ENCODE data around the gene AAR2. TPM values are rescaled to one million over a fixed set of nuclear protein-coding genes. Genes with fewer than 3 reads are reported as not detected.

The AAR2 gene
- total RNA-seq, 3 donors from 2014 or later (not counting 1 experiment from before 2014, with no cell fraction given), result 22.6 to 26.5 (median 25.6) TPM

DNA sequence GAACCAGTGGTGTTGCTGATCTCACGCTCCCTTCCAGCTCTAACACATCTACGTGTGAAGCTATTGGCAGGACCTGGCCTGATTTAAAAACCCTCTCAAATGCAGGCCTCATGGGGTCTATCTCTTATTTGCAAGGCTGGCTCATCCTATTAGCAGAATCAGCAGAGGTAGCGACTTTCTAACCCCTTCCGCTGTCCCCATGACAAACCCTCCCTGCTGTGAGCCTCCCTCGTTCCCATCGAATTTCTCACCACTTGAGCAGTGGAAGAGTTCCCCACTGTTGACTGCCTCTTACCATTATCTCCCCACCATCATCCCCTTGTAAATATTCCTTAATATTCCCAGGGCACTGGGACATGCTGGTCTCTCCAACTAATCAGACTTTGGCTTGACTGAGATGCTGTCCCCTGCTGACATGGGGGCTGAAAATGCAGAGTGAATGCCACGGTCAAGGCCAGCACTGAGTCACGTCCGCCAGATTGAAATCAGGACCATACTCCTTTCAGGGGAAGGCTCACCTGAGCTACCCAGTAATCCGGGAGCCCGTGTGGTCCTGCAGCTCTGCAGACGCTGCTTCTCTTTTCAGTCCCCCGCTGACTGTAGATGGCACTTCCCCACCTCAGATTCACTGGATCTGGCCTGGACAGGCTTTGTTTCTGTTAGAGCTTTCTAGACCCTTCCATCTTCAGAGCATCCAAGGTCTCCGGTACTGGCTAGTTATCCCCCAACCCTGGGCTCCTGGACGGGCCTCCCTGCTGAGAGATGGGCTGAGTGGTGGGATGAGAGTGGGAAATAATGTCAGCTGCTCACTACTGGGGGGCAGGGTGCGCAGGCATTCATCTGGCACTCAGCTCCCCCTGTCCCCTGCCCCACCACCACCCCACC is 23.1 kb downstream of the AAR2 start:
- 83% methylated on average over 16 of the region's 16 CpGs for WGBS (ENCODE audit: insufficient coverage)
- Histone ChIP-seq H3K4me3 (ENCODE audit: low read length) (no peak overlapping the region), H3K36me3 (ENCODE audit: control insufficient read depth, insufficient read depth, low read length) (peaks cover 21% of the 10 kb centered on the region), H3K9me3 (ENCODE audit: control insufficient read depth, insufficient read depth, low read length) (no peaks in the 10 kb centered on the region), H3K27me3 (ENCODE audit: control insufficient read depth, insufficient read depth, low read length) (no peaks in the 10 kb centered on the region), H3K4me1 (ENCODE audit: control insufficient read depth, insufficient read depth, low read length) (no peaks in the 10 kb centered on the region), H3K27ac (ENCODE audit: low read length) (no peak overlapping the region)
- Mint-ChIP-seq H3K4me1 (no peaks in the 10 kb centered on the region), H3K36me3 (no peaks in the 10 kb centered on the region), H3K27me3 (ENCODE audit: low read depth in 2 of 2) (no peaks in the 10 kb centered on the region), H3K4me3 (no peak overlapping the region), H3K9me3 (no peaks in the 10 kb centered on the region), H3K27ac (no peak overlapping the region)
- ATAC-seq, result no peak
- DNase-seq, result no peak
- TF ChIP-seq, protein P1, sequence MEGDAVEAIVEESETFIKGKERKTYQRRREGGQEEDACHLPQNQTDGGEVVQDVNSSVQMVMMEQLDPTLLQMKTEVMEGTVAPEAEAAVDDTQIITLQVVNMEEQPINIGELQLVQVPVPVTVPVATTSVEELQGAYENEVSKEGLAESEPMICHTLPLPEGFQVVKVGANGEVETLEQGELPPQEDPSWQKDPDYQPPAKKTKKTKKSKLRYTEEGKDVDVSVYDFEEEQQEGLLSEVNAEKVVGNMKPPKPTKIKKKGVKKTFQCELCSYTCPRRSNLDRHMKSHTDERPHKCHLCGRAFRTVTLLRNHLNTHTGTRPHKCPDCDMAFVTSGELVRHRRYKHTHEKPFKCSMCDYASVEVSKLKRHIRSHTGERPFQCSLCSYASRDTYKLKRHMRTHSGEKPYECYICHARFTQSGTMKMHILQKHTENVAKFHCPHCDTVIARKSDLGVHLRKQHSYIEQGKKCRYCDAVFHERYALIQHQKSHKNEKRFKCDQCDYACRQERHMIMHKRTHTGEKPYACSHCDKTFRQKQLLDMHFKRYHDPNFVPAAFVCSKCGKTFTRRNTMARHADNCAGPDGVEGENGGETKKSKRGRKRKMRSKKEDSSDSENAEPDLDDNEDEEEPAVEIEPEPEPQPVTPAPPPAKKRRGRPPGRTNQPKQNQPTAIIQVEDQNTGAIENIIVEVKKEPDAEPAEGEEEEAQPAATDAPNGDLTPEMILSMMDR (IDR thresholded peaks at IDR 0.05), result no peak
- intact Hi-C loops (cut with micrococcal nuclease), result no loop called here

DNA sequence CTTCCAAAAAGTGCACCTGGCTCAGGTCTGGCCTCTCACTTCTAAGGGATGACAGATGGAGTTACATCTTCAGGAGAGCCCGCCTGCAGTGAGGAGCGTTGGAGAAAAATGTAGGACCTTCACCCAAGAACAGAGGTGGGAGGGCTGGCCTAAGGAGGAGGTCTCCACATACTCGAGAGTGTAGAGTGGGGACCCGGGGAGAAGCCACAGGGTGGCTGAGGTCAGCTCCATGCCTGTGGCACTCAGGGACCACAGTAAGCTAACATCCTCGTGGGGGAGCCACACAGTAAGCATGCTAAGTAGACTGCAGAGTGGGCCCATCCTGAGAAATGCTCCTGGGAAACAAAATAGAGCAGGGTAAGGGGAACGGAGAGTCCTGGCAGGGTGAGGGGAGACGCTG is 24.0 kb downstream of the AAR2 start:
- Histone ChIP-seq H3K9me3 (ENCODE audit: control insufficient read depth, insufficient read depth, low read length) (no peaks in the 10 kb centered on the region), H3K27ac (ENCODE audit: low read length) (no peak overlapping the region), H3K27me3 (ENCODE audit: control insufficient read depth, insufficient read depth, low read length) (no peaks in the 10 kb centered on the region), H3K4me1 (ENCODE audit: control insufficient read depth, insufficient read depth, low read length) (no peaks in the 10 kb centered on the region), H3K4me3 (ENCODE audit: low read length) (no peak overlapping the region), H3K36me3 (ENCODE audit: control insufficient read depth, insufficient read depth, low read length) (peaks cover 19% of the 10 kb centered on the region)
- H3K27ac Mint-ChIP-seq, result no peak overlapping the region
- TF ChIP-seq, protein P1 (IDR thresholded peaks at IDR 0.05), result no peak
- DNase-seq, result no peak
- no peaks in the 10 kb centered on the region for H3K9me3 Mint-ChIP-seq
- intact Hi-C loops (cut with micrococcal nuclease), result no loop called here
- H3K27me3 Mint-ChIP-seq (ENCODE audit: low read depth in 2 of 2), result no peaks in the 10 kb centered on the region
- no peaks in the 10 kb centered on the region for H3K36me3 Mint-ChIP-seq
- ATAC-seq, result no peak
- H3K4me3 Mint-ChIP-seq, result no peak overlapping the region
- H3K4me1 Mint-ChIP-seq, result no peaks in the 10 kb centered on the region
- 81% methylated on average over 7 of the region's 7 CpGs for WGBS (ENCODE audit: insufficient coverage)

DNA sequence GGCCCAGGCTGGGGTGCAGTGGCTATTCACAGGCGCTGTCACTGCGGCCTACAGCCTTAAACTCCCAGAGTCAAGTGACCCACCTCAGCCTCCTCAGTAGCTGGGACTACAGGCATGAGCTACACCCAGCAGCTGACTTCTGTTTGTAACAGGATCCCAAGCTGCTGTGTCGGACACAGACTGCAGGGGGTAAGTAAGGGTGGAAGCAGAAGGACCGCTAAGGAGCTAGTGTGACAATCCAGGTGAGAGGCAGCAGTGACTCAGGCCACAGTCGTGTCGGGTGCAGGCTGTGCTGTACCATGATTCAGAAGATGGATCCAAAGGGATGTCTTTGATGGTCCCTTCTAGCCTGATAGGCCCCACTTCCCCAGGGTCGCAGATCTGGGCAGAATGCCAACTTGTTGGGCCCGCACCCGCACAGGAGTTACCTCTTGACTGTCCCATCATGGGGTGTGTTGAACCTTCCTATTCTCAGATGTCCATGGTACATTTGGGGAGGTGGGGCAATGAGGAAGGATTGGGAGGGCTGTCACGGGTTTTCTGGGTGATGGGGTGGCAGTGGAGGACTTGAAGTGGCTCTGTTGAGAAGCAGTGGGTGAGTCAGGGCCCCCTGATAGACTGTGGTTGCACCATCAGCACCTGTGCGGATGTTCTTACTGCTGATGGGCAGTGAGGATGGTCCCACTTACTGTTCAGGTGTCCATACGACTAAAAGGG is 25.3 kb downstream of the AAR2 start:
- WGBS (ENCODE audit: insufficient coverage), result 87% methylated on average over 12 of the region's 12 CpGs
- TF ChIP-seq, protein P1 (IDR thresholded peaks at IDR 0.05), result no peak
- no peaks in the 10 kb centered on the region for H3K4me1 ChIP-seq (ENCODE audit: control insufficient read depth, insufficient read depth, low read length)
- no peak for ATAC-seq
- no peak overlapping the region for H3K4me3 Mint-ChIP-seq
- no peaks in the 10 kb centered on the region for H3K36me3 Mint-ChIP-seq
- peaks cover 8% of the 10 kb centered on the region for H3K36me3 ChIP-seq (ENCODE audit: control insufficient read depth, insufficient read depth, low read length)
- no peak for DNase-seq
- H3K9me3 ChIP-seq (ENCODE audit: control insufficient read depth, insufficient read depth, low read length), result no peaks in the 10 kb centered on the region
- H3K27me3 ChIP-seq (ENCODE audit: control insufficient read depth, insufficient read depth, low read length), result no peaks in the 10 kb centered on the region
- no peak overlapping the region for H3K27ac Mint-ChIP-seq
- H3K4me1 Mint-ChIP-seq, result no peaks in the 10 kb centered on the region
- H3K4me3 ChIP-seq (ENCODE audit: low read length), result no peak overlapping the region
- no peaks in the 10 kb centered on the region for H3K9me3 Mint-ChIP-seq
- H3K27ac ChIP-seq (ENCODE audit: low read length), result no peak overlapping the region
- intact Hi-C loops (cut with micrococcal nuclease), result no loop called here
- H3K27me3 Mint-ChIP-seq (ENCODE audit: low read depth in 2 of 2), result no peaks in the 10 kb centered on the region

Data from natural killer cell (primary cell).